WTC11 (cell line): ENCODE data around the gene SYNGR3.

ENCODE experiments used
- AFF4 ChIP-seq: sonication (generic); formaldehyde crosslinking; IDR thresholded peaks from 2 replicates; pipeline ENCODE4 v1.8.1; 2023; ENCODE audit warnings: mild to moderate bottlenecking, missing genetic modification reagents, borderline replicate concordance
- ATF1 ChIP-seq: sonication (generic); formaldehyde crosslinking; IDR thresholded peaks from 2 replicates; pipeline ENCODE4 v1.8.1; 2023; ENCODE audit warnings: mild to moderate bottlenecking, moderate library complexity, missing genetic modification reagents
- CREB1 ChIP-seq: sonication (generic); formaldehyde crosslinking; IDR thresholded peaks from 2 replicates; pipeline ENCODE4 v1.8.0; 2023; ENCODE audit warnings: mild to moderate bottlenecking, missing genetic modification reagents
- CREM ChIP-seq: sonication (generic); formaldehyde crosslinking; IDR thresholded peaks from 2 replicates; pipeline ENCODE4 v1.8.1; 2022; ENCODE audit warnings: mild to moderate bottlenecking, missing genetic modification reagents, moderate library complexity
- CTCF ChIP-seq: fragments of 200-600 bp; IDR thresholded peaks from 2 replicates; pipeline ENCODE4 v1.8.0; 2022; ENCODE audit warnings: antibody characterized with exemption
- GABPB1 ChIP-seq: sonication (generic); formaldehyde crosslinking; IDR thresholded peaks from 2 replicates; pipeline ENCODE4 v1.8.1; 2023; ENCODE audit warnings: mild to moderate bottlenecking, missing genetic modification reagents
- JUN ChIP-seq: sonication (generic); formaldehyde crosslinking; IDR thresholded peaks from 2 replicates; pipeline ENCODE4 v1.8.0; 2023; ENCODE audit warnings: mild to moderate bottlenecking, missing genetic modification reagents
- MAX ChIP-seq: sonication (generic); formaldehyde crosslinking; IDR thresholded peaks from 2 replicates; pipeline ENCODE4 v1.8.0; 2022; ENCODE audit warnings: mild to moderate bottlenecking, missing genetic modification reagents
- NR2C2 ChIP-seq: sonication (generic); formaldehyde crosslinking; IDR thresholded peaks from 2 replicates; pipeline ENCODE4 v1.8.0; 2022; ENCODE audit warnings: mild to moderate bottlenecking, missing genetic modification reagents
- NR3C1 ChIP-seq: sonication (generic); formaldehyde crosslinking; conservative IDR thresholded peaks from 2 replicates; pipeline ENCODE4 v1.8.1; 2023; ENCODE audit warnings: low read depth, mild to moderate bottlenecking, missing genetic modification reagents
- SP1 ChIP-seq: sonication (generic); formaldehyde crosslinking; conservative IDR thresholded peaks from 2 replicates; pipeline ENCODE4 v1.8.1; 2022; ENCODE audit warnings: missing genetic modification reagents
- USF2 ChIP-seq: sonication (generic); formaldehyde crosslinking; IDR thresholded peaks from 2 replicates; pipeline ENCODE4 v1.8.1; 2023; ENCODE audit warnings: mild to moderate bottlenecking, missing genetic modification reagents, moderate library complexity
- ZNF232 ChIP-seq: sonication (generic); formaldehyde crosslinking; IDR thresholded peaks from 2 replicates; pipeline ENCODE4 v1.8.0; 2022; ENCODE audit warnings: mild to moderate bottlenecking, missing genetic modification reagents
- ZNF423 ChIP-seq: fragments of 250-450 bp; sonication (Bioruptor Pico); IDR thresholded peaks from 2 replicates; pipeline ENCODE4 v2.1.2; 2022; ENCODE audit warnings: mild to moderate bottlenecking, moderate library complexity

- no peak for TF ChIP-seq ZNF232 (CRISPR knock-in tag)
- TF ChIP-seq SP1 (CRISPR knock-in tag), result no peak
- TF ChIP-seq NR3C1, result no peak
- TF ChIP-seq GABPB1, result no peak
- TF ChIP-seq CTCF, result no peak
- no peak for TF ChIP-seq AFF4 (CRISPR knock-in tag)
- TF ChIP-seq CREB1, result no peak
- TF ChIP-seq ZNF423, result no peak
- no peak for TF ChIP-seq USF2
- TF ChIP-seq NR2C2 (CRISPR knock-in tag), result no peak
- no peak for TF ChIP-seq ATF1 (CRISPR knock-in tag)
- TF ChIP-seq JUN (CRISPR knock-in tag), result no peak
- TF ChIP-seq CREM (CRISPR knock-in tag), result no peak
- TF ChIP-seq MAX (CRISPR knock-in tag), result no peak
Observed at GRCh38 chr16:2013527-2013926, 23.8 kb downstream of the SYNGR3 start.
